ENCODE results near the gene FKBP5. TPM values are rescaled to one million over a fixed set of nuclear protein-coding genes. Genes with fewer than 3 reads are reported as not detected.

The FKBP5 gene
- total RNA-seq, 2 experiments from 2014 or later: 42.5 to 79.1 TPM

Small RNA genes within 50 kb of the gene (microRNA-seq; reads per million reads assigned to microRNA genes)
- gene MIR5690 (ENCODE audit: borderline replicate concordance): 37.9 reads per million, percentile 41 among the genes with 10 or more reads in this experiment

Small RNA genes within 50 kb of the gene (small RNA-seq; reads per million reads assigned to genes)
- not detected for gene MIR5690
- gene RF00561: not detected

Other genes starting within 250 kb of the FKBP5 start
- gene FANCE, start 236.6 kb downstream of the FKBP5 start, total RNA-seq (2014; rRNA removed; shearing (Covaris generic)): 12.4 and 14.4 TPM in 2 replicates
- gene FANCE, start 236.6 kb downstream of the FKBP5 start, total RNA-seq (2022): 17.4 and 19.9 TPM in 2 replicates
- gene RPL10A, start 220.5 kb downstream of the FKBP5 start, total RNA-seq (2014; rRNA removed; shearing (Covaris generic)): 2,473 and 2,643 TPM in 2 replicates
- 1,541 and 1,581 TPM in 2 replicates for gene RPL10A, start 220.5 kb downstream of the FKBP5 start, total RNA-seq (2022)
- gene TEAD3, start 191.8 kb downstream of the FKBP5 start, total RNA-seq (2014; rRNA removed; shearing (Covaris generic)): not detected in 2 replicates
- gene TEAD3, start 191.8 kb downstream of the FKBP5 start, total RNA-seq (2022): not detected in 2 replicates
- gene TULP1, start 176.0 kb downstream of the FKBP5 start, total RNA-seq (2014; rRNA removed; shearing (Covaris generic)): not detected in 2 replicates
- gene TULP1, start 176.0 kb downstream of the FKBP5 start, total RNA-seq (2022): not detected in 2 replicates
- gene ARMC12, start 48.1 kb upstream of the FKBP5 start, total RNA-seq (2014; rRNA removed; shearing (Covaris generic)): 3.4 and 3.7 TPM in 2 replicates
- 4.4 and 4.9 TPM in 2 replicates for gene ARMC12, start 48.1 kb upstream of the FKBP5 start, total RNA-seq (2022)
- not detected in 2 replicates for gene CLPSL2, start 87.7 kb upstream of the FKBP5 start, total RNA-seq (2014; rRNA removed; shearing (Covaris generic))
- not detected in 2 replicates for gene CLPSL2, start 87.7 kb upstream of the FKBP5 start, total RNA-seq (2022)
- not detected in 2 replicates for gene CLPSL1, start 92.1 kb upstream of the FKBP5 start, total RNA-seq (2014; rRNA removed; shearing (Covaris generic))
- not detected in 2 replicates for gene CLPSL1, start 92.1 kb upstream of the FKBP5 start, total RNA-seq (2022)
- gene CLPS, start 108.4 kb upstream of the FKBP5 start, total RNA-seq (2014; rRNA removed; shearing (Covaris generic)): not detected in 2 replicates
- not detected in 2 replicates for gene CLPS, start 108.4 kb upstream of the FKBP5 start, total RNA-seq (2022)
- gene LHFPL5, start 116.4 kb upstream of the FKBP5 start, total RNA-seq (2014; rRNA removed; shearing (Covaris generic)): not detected in 2 replicates
- not detected in 2 replicates for gene LHFPL5, start 116.4 kb upstream of the FKBP5 start, total RNA-seq (2022)
- gene SRPK1, start 232.2 kb upstream of the FKBP5 start, total RNA-seq (2014; rRNA removed; shearing (Covaris generic)): 75.6 and 86.0 TPM in 2 replicates
- 109 and 126 TPM in 2 replicates for gene SRPK1, start 232.2 kb upstream of the FKBP5 start, total RNA-seq (2022)